H9 (cell line): Measurements from ENCODE around the gene UGT1A7. TPM values are rescaled to one million over a fixed set of nuclear protein-coding genes. Genes with fewer than 3 reads are reported as not detected.

ENCODE experiments used
- DNase-seq: peaks from one replicate; pipeline ENCODE4 v3.0.0-alpha.2; 2017
- H2AFZ ChIP-seq: one replicate; pipeline ENCODE4 v1.6.1; 2013; ENCODE audit warnings: mild to moderate bottlenecking, low read length, control low read depth, moderate library complexity
- H2AK5ac ChIP-seq: 2 replicates; pipeline ENCODE4 v1.6.1; 2013; ENCODE audit warnings: low read length, control low read depth, mixed read lengths; ENCODE audit not compliant: insufficient read length
- H2BK120ac ChIP-seq: one replicate; pipeline ENCODE4 v1.6.1; 2013; ENCODE audit warnings: low read depth, mild to moderate bottlenecking, low read length, control low read depth, inconsistent platforms; ENCODE audit not compliant: poor library complexity, severe bottlenecking
- H2BK12ac ChIP-seq: 2 replicates; pipeline ENCODE4 v1.6.1; 2013; ENCODE audit warnings: low read length, control low read depth, mixed read lengths, low read depth; ENCODE audit not compliant: insufficient read length
- H2BK15ac ChIP-seq: 2 replicates; pipeline ENCODE4 v1.6.1; 2013; ENCODE audit warnings: low read depth, low read length, control low read depth
- H2BK20ac ChIP-seq: one replicate; pipeline ENCODE4 v1.6.1; 2013; ENCODE audit warnings: low read depth, mild to moderate bottlenecking, low read length, control low read depth, inconsistent platforms; ENCODE audit not compliant: poor library complexity, severe bottlenecking
- H2BK5ac ChIP-seq: 2 replicates; pipeline ENCODE4 v1.6.1; 2013; ENCODE audit warnings: low read length, control low read depth, mixed read lengths; ENCODE audit not compliant: insufficient read length
- H3K14ac ChIP-seq: 2 replicates; pipeline ENCODE4 v1.6.1; 2013; ENCODE audit warnings: low read length, control low read depth; ENCODE audit not compliant: insufficient read depth
- H3K18ac ChIP-seq: 2 replicates; pipeline ENCODE4 v1.6.1; 2013; ENCODE audit warnings: low read depth, mild to moderate bottlenecking, mixed read lengths, low read length, control low read depth; ENCODE audit not compliant: insufficient read length
- H3K23ac ChIP-seq: 2 replicates; pipeline ENCODE4 v1.6.1; 2013; ENCODE audit warnings: low read length, control low read depth, mixed read lengths, low read depth; ENCODE audit not compliant: insufficient read length
- H3K23me2 ChIP-seq: 2 replicates; pipeline ENCODE4 v1.6.1; 2013; ENCODE audit warnings: low read depth, mild to moderate bottlenecking, mixed read lengths, low read length, control low read depth; ENCODE audit not compliant: insufficient read length, poor library complexity, severe bottlenecking
- H3K27ac ChIP-seq: 2 replicates; pipeline ENCODE4 v1.5.1; 2013; ENCODE audit warnings: low read length, control low read depth, mixed read lengths, low read depth; ENCODE audit not compliant: insufficient read length
- H3K27me3 ChIP-seq: 2 replicates; pipeline ENCODE4 v1.6.1; 2013; ENCODE audit warnings: low read length, control low read depth, inconsistent platforms; ENCODE audit not compliant: insufficient read depth
- H3K4ac ChIP-seq: 2 replicates; pipeline ENCODE4 v1.6.1; 2013; ENCODE audit warnings: low read depth, mild to moderate bottlenecking, control low read depth, inconsistent platforms, low read length, moderate library complexity
- H3K4me1 ChIP-seq: 2 replicates; pipeline ENCODE4 v1.6.1; 2013; ENCODE audit warnings: low read length, control low read depth, inconsistent platforms; ENCODE audit not compliant: insufficient read depth
- H3K4me2 ChIP-seq: 2 replicates; pipeline ENCODE4 v1.6.1; 2013; ENCODE audit warnings: low read length, control low read depth, mixed read lengths; ENCODE audit not compliant: insufficient read length, insufficient read depth
- H3K56ac ChIP-seq: 2 replicates; pipeline ENCODE4 v1.6.1; 2013; ENCODE audit warnings: low read depth, mild to moderate bottlenecking, mixed read lengths, low read length, control low read depth; ENCODE audit not compliant: insufficient read length
- H3K79me1 ChIP-seq: 2 replicates; pipeline ENCODE4 v1.6.1; 2013; ENCODE audit warnings: low read depth, mild to moderate bottlenecking, moderate library complexity, low read length, control low read depth, inconsistent platforms; ENCODE audit not compliant: insufficient read depth, poor library complexity, severe bottlenecking
- H3K79me2 ChIP-seq: 2 replicates; pipeline ENCODE4 v1.6.1; 2013; ENCODE audit warnings: low read length, control low read depth, inconsistent platforms; ENCODE audit not compliant: insufficient read depth
- H3K9ac ChIP-seq: 2 replicates; pipeline ENCODE4 v1.6.1; 2013; ENCODE audit warnings: low read length, control low read depth, mixed read lengths; ENCODE audit not compliant: insufficient read length; ENCODE audit errors: extremely low read depth
- H3K9me3 ChIP-seq: one replicate; pipeline ENCODE4 v1.6.1; 2013; ENCODE audit warnings: low read depth, low read length, inconsistent platforms; ENCODE audit not compliant: control insufficient read depth
- H3T11ph ChIP-seq: one replicate; pipeline ENCODE4 v1.6.1; 2013; ENCODE audit warnings: mild to moderate bottlenecking, low read length, control low read depth, inconsistent platforms
- H4K20me1 ChIP-seq: one replicate; pipeline ENCODE4 v1.6.1; 2013; ENCODE audit not compliant: control insufficient read depth, insufficient read length, insufficient read depth
- H4K5ac ChIP-seq: 2 replicates; pipeline ENCODE4 v1.6.1; 2013; ENCODE audit warnings: low read depth, mild to moderate bottlenecking, mixed read lengths, low read length, control low read depth; ENCODE audit not compliant: insufficient read length
- H4K8ac ChIP-seq: replicated peaks from 2 replicates; pipeline ENCODE4 v1.6.1; 2013; ENCODE audit warnings: low read length, control low read depth, mixed read lengths, low read depth; ENCODE audit not compliant: insufficient read length
- H4K91ac ChIP-seq: 2 replicates; pipeline ENCODE4 v1.6.1; 2013; ENCODE audit warnings: low read depth, mild to moderate bottlenecking, moderate library complexity, mixed read lengths, low read length, control low read depth; ENCODE audit not compliant: insufficient read length
- H3K27ac Mint-ChIP-seq, 3 experiments: 2 replicates in 2 of 3; 3 replicates in 1 of 3; pipeline ENCODE4 v1.8.0; 2020 to 2021; ENCODE audit warnings: mixed read lengths in 3 of 3, mild to moderate bottlenecking in 1 of 3, moderate library complexity in 1 of 3
- H3K27me3 Mint-ChIP-seq: 2 replicates; pipeline ENCODE4 v1.8.0; 2021; ENCODE audit warnings: low read depth, mild to moderate bottlenecking, moderate library complexity, mixed read lengths
- H3K36me3 Mint-ChIP-seq, 3 experiments: 2 replicates in 2 of 3; 3 replicates in 1 of 3; pipeline ENCODE4 v1.8.0; 2020 to 2021; ENCODE audit warnings: low read depth in 3 of 3, mixed read lengths in 3 of 3; ENCODE audit not compliant: insufficient read depth in 1 of 3
- H3K4me1 Mint-ChIP-seq, 2 experiments: 2 replicates each; pipeline ENCODE4 v1.8.0; 2020; ENCODE audit warnings: mixed read lengths in 2 of 2
- H3K4me3 Mint-ChIP-seq, 2 experiments: 2 replicates in 1 of 2; 3 replicates in 1 of 2; pipeline ENCODE4 v1.8.0; 2020 to 2021; ENCODE audit warnings: mild to moderate bottlenecking in 2 of 2, mixed read lengths in 2 of 2, moderate library complexity in 1 of 2
- H3K9me3 Mint-ChIP-seq, 2 experiments: 2 replicates in 1 of 2; 3 replicates in 1 of 2; pipeline ENCODE4 v1.8.0; 2020; ENCODE audit warnings: mild to moderate bottlenecking in 2 of 2, mixed read lengths in 2 of 2, moderate library complexity in 1 of 2
- CTCF ChIP-seq: fragments of 200-600 bp; sonication (generic); conservative IDR thresholded peaks from 3 replicates; pipeline ENCODE4 v1.8.0; 2021; ENCODE audit warnings: antibody characterized with exemption, mild to moderate bottlenecking
- WGBS: extraction: QIAGEN DNeasy Blood & Tissue Kit; methylation state at CpG from one replicate; pipeline ENCODE4 v1.1.7; 2013; ENCODE audit warnings: missing lambda C conversion rate, low lambda C conversion rate, mixed read lengths; ENCODE audit not compliant: insufficient read length; ENCODE audit errors: extremely low coverage; 5-methylcytosine and 5-hydroxymethylcytosine counted together
- total RNA-seq: library from RNA; stranded (reverse); gene quantifications from 2 replicates; pipeline ENCODE4 v1.2.1, GENCODE V29; 2021

The UGT1A7 gene
- total RNA-seq, 1 experiment from 2014 or later: not detected

- Histone ChIP-seq H3K27me3 (no peaks in the 10 kb centered on the region), H3K27ac (no peak overlapping the region), H3K4ac (no peak overlapping the region), H3K4me1 (no peaks in the 10 kb centered on the region), H3K23me2 (no peaks in the 10 kb centered on the region), H4K5ac (no peak overlapping the region), H2AK5ac (no peak overlapping the region), H2BK20ac (no peak overlapping the region), H2BK5ac (no peak overlapping the region), H3K79me2 (no peaks in the 10 kb centered on the region), H3K23ac (no peak overlapping the region), H2BK15ac (no peak overlapping the region), H4K20me1 (no peaks in the 10 kb centered on the region), H3K9me3 (no peaks in the 10 kb centered on the region), H2BK12ac (no peak overlapping the region), H4K8ac (no peak overlapping the region), H3K18ac (no peak overlapping the region), H4K91ac (no peak overlapping the region), H2BK120ac (no peak overlapping the region), H3T11ph (no peak overlapping the region), H3K79me1 (no peaks in the 10 kb centered on the region), H3K56ac (no peak overlapping the region), H3K4me2 (no peak overlapping the region), H3K14ac (no peak overlapping the region), H3K9ac (no peak overlapping the region), H2AFZ (no peak overlapping the region)
- Mint-ChIP-seq H3K4me3 (no peak overlapping the region), H3K4me1 (no peaks in the 10 kb centered on the region), H3K36me3 (no peaks in the 10 kb centered on the region), H3K9me3 (peaks cover under 1 to 8% of the 10 kb centered on the region in 2 experiments; a peak in 3 of 5 replicates), H3K27ac (no peak overlapping the region), H3K27me3 (peaks cover 13% of the 10 kb centered on the region)
- no peak for DNase-seq
- WGBS: no CpG with 5 or more reads among the region's 4 CpGs
- TF ChIP-seq CTCF: no peak
Observed at GRCh38 chr2:233668605-233669260, 13.0 kb upstream of the UGT1A7 start.
